Putamen (tissue), 1 donor: ENCODE results near the gene ZFHX3.

Experiments used
- DNase-seq: peaks from one replicate; pipeline ENCODE4 v3.0.0-alpha.2; 2016; ENCODE audit warnings: low spot score

The ZFHX3 gene

DNA sequence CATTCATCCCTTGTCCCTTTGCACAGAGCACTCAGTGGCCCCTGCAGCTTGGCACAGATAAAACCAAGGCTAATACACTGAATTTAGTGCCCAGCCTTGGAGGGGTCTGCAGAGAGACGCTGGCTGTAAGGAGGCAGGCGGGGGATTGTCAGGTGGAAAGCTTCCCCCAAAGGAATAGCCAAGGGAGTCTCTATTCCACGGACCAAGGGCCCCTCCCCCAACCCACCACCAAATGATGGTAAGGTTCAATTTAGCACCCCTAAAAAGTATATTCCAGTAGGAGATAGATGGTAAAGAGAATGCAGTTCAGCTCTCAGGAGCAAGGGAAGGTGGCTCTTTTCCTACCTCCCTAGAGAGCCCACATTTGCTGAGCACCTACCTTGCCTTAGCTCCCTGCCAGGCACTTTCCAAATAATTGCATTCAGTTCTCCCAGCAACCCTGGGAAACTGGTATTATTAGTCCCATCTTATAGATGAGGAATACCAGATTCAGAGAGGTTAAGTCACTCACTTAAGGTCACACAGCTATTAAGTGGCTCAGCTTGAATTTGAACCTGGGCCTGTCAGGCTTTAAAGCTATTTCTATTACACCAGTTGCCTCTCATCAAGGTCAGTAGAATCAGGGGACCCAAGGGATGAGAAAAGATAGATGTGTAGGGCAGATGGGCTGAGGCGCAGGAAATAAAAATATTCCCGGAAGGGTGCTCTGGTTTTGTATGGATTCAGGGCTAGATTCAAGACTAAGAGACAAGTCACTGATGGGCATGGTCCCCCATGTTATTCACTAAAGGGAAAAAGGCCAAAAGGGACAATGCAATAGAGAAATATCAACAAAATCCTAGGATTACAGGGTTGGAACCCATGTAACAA is 20.0 kb upstream of the ZFHX3 start:
- DNase-seq, result no peak

DNA sequence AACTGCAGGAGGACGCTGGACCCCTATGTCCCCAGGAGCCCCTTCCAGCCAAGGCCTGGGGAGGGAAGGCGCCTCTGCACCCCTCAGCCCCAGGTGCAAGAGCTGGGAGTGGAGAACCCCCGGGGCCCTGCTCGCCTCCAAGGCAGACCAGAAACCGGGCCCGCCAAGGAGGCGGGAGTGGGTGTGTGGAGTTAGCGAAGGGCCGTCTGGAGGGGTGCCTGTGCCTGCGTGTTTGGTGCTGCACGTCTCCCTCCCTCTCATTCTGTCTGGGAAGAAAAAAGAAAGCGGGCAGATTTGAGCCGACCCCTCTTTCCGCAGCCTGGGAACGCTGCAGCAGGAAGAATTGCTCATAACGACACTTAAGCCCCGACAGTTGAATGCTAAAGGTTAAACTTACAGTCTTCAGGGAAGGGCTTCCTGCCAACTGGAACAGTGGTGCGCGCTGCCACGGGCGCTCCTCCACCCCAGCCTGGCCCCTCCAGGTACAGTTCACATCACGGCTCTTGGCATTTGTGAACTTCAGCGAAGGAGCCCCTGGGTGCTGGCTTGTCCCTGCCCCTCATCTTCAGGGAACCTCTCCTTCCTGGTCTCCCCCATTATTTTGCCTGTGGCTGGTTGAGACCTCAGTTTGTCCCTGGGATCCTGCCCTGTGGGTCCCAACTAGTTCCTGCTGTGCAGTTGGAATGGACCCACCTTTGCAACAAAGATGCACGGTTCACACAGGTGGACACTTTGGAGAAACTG is 19.2 kb upstream of the ZFHX3 start:
- no peak for DNase-seq

DNA sequence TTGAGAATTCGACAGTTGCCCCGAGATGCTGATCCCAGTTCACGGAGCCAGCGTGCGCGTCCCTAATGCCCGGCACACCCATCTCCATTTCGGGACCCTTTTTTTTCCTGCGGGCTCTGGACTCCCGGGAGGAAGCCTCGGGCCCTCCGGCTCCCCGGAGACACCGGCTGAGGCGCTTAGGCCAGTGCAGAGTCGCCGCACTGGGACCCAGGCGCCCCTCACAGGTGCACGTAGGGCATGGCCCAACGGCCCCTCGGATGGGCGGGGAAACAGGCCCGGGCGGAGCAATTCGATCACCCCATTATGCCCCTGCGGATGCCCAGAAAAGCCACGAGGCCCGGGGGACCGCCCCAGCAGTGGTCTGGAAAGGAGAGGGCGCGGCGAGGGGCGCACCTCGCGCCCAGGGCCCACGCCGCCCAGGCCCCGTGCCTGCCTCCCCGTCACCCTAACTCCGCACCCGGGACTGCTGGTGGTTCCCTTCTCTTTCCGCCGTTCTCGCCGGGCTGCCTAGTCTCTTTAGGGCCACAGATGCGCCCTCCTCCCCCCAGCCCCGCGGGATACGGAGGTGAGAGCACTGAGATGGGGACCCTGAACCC is 18.5 kb upstream of the ZFHX3 start:
- no peak for DNase-seq

DNA sequence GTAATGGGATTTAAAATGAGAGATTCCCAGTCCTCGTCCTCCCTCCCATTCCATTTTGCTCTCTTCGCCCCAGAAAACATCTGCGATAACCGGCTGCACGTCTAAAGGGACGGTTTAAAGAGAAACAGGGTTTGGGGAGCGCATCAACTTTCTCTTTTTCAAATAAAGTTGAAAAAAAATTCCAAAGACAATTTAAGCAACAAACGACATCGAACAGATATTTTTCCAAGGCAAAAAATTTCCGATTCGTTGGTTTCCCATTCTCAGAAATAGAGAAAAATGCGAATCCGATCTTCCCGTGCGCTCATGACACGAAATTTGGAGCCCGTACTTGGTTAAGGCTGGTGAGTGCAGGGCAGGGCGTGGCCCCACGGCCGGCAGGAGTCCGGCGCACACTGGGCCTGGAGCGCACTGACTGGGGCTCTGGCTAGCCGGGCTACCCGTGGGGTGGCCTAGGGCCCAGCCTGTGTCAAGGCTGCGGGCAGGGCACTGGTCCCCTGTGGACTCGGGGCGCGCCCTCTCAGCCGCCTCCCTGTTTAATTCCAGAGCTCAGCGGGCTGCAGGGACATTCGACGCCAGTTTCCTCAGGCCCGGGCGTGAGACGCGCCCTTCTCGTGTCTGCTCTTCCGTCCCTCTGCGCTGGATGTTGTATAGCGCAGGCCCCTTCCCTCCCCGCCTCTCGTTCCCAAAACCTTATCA is 17.9 kb upstream of the ZFHX3 start:
- DNase-seq, result no peak

DNA sequence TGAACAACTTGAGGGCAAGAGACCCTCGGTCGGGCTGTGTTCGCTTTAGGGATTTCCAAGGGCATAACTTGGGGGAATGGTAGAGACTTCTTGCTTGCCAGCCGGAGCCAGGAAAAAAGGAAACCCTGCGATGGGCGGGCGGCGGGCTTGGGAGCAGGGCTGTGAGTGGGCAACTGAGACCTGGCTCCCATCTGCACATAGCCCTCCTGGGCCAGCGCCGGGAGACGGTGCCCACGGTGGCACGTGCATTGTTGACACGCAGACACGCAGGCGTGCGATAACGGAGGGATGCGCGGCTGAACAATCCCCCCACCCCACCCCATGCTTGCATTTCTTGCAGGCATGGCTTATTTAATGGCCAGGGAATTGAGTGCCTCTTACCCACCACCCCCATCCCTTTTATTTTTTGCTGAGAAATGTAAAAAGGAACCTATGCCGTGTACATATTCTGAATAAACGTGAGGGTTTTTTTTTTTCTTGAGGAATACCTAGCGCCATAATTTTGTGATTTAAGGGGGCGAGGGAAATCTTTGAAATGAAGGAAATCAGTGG is 17.1 kb upstream of the ZFHX3 start:
- no peak for DNase-seq

DNA sequence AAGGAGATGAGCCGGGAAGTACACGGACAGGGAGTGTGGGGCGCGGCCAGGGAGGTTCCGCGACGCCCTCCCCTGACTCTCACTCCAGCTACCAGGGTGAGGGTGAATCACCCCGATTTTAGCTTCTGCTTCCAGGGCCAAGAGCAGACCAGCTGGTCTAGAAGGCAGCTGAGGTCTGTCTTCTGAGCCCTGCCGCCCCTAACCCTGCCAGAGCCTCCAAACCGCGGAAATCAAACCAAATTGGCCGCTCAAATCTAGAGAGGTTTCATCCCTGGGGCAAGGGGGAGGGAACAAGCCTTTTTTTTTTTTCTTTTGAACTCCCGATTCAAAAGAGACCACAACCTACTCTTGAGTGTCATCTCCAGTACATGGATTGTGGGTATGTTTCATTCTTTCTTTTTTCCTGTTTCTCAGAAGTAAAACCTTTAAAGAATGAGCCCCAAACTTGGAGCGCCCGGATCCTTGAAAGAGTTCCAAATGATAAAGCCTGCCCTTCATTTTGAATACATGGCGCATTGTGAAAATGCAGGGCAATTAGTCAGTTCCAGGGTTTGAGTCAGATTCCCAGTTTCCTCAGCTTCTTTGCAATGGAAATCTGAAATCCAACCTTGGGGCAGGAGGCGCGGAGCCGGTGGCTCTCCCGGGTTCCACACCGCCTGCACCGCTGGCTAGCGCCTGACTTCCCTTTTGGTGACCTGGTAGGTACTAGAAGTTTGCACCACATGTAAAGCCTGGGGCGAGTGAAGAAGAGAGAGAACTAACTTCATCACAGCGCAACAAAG is 16.5 kb upstream of the ZFHX3 start:
- no peak for DNase-seq

DNA sequence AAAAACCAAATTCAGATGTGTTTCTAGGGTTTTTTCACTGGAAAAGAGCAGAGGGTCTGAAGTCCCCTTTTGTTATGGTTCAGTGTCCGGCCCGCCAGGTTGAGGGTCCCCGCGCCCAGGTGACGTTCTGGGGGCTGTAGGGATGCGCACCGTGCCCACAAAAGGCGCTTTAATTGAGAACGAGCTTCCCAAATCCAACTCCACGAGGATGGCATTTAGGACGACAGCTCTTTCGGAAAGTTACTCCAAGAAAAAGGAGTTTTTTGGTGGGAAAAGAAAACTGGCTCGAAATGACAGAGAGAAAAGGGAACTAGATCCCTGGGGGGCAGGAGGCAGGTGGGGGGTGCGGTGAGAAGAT is 15.9 kb upstream of the ZFHX3 start:
- no peak for DNase-seq

DNA sequence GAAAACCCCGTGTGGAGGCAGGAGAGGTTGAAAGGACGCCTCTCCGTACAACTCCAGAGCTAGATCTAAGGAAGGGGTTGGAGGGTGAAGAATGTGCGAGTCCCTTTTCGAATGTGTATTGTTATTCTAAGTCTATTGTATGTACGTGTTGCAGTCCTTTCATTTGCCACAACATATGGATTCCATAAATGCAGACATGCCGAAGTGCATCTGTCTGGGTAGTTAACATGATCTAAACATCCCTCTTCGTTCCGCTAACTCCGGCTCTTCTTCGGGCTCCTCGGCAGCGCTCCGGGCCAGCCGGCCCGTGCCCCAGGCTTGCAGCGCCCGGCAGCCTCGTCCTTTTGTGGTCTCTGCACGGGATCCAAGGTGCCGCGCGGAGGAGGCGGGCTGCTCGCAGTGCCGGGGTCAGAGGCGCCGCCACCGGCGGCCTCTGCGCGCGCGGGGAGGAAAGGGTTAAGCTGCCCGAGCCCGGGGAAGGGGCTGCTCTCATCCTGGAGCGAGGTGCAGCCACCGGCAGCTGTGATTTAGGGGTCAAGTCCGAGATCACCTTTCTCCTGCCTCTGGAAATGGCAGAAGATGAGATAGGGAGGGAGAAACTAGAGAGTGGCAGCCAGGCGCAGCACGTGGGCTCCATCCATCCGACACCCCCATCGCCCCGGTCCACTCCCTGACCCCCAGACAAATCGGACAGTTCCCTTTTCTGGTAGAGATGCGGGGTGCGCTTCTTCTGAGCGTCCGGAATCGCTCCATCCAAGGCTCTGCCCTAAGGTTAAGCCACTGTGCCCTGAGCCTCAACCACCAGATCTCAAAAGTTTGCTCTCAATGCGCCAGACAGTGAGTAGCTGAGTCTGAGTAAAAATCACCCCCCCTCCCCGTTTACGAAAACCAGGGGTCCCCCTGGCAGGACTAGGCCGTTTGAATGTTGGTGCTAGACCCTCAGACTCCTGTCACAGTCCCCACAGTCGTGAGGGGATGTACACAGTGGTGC is 15.1 kb upstream of the ZFHX3 start:
- DNase-seq, result no peak

DNA sequence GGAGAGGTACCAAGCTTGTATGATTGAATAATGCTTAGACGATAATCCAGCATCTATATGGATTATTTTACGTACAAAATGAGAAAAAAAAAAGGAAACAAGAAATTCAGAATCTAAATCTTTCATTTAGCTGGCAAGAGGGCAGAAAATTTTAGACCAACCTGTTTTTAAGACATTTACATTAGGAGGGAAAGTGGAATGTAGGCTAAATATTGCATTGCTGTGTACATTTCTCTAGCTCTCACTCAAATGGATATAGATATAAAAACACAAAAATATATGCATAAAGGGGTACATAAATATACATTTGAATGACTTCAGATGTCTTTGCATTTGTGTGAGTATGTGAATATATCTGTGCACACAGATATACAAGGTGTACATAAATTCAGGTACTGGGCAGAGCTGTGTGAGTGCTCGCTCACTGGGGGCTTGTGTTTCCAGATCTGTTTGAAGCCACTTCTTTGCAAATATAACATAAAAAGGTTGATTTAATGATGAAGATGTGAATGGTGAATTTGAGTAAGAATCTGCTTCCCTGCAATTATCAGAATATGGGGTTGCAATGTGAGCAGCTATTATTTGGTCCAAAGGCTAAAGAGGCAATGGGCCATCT is 14.2 kb upstream of the ZFHX3 start:
- no peak for DNase-seq

DNA sequence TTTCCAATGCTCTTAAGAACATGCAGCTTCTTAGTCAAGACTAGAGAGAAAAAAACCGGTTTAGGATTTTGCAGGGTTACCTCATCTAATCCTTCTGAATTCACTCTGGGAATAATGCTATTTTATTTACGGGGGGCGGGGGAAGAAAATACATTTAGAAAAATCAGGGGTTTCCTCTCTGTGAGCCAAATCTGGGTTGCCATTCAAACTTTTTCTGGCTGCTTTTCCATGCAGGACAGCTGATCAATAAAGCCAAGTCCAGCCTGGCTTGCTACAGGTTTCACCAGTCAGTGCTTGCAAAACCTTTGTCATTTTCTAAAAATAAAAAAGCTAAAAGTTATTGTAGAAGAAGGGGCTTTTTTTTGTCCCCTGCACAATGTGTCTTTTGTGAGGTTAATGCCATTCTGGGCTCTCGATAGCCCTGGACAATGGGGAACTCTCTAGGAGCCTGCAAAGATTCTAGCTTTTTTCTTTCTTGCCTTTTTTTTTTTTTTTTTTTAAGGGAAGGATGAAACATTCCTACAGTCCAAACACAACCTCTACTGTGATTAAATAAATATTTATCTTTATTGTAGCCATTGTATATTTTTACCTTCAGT is 13.1 kb upstream of the ZFHX3 start:
- DNase-seq, result no peak

DNA sequence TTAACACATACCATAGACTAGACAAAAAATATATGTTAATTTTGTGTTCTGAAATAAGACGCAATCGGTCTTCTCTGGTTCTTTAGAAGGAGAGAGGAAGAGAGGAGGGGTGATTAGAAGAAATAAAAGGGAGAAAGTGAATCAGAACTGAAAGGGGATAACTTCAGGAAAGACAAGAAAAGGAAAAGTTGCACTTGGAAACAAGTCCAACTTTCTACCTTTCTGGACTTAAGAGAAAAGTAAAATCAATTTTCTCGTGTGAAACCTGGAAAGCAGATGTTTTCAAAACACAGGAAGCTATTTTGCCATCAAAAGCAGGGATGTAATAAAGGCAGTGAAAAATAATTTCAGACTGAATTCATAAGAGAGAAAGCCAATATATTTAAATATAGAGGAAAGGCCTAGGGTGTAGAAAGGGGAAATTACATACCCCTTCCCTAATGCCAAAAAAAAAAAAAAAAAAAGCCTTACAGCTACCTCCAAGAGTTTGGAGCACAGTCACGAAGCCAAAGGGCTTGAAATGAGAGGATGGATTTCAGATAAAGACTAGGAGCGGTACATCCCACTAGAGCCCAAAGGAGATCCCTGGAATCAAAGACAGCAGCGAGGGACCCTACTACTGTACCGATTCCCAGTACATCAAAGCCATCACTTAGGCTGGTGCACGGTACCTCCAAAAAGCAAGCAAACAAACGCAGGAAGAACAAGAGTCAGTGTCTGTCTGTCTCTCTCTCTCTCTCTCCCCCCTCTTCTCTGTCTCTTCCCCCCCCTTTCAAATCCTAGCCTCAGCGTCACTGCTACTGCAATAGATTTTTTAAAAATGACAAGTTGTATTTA is 12.1 kb upstream of the ZFHX3 start:
- no peak for DNase-seq

DNA sequence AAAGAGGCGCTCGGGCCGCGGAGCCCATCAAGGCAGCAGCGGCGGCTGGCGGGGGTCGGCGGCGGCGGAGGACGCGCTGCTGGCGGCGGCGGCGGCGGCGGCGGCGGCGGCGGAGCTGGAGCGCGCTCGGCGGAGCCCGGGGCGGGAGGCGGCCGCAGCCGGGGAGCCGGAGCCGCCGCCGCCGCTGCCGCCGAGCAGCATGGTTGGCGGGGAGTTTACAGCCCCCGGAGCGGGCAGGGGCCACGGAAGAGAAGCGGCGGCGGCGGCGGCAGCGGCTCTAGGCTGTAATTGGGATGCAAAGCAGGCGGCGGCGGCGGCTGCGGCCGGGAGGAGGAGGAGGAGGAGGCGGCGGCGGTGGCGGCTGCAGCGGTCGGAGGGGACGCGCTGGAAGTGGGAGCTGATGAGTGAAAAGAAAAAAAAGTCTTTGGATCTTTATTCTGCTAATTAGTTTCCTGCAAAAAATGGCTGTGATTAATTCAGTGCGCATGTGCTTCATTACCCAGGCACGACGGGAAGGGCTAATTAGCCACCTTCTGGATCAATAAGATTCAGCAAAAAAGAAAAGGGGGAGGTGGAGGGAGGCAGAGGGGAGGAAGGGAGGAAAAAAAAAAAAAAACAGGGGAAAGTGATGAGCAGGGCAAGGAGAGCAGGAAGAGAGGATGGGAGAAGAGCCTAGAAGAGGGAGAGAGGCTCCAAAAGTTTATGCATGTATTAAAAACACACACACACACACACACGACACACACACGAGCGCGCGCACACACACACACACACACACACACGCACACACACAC is 10.9 kb upstream of the ZFHX3 start:
- DNase-seq, result no peak

DNA sequence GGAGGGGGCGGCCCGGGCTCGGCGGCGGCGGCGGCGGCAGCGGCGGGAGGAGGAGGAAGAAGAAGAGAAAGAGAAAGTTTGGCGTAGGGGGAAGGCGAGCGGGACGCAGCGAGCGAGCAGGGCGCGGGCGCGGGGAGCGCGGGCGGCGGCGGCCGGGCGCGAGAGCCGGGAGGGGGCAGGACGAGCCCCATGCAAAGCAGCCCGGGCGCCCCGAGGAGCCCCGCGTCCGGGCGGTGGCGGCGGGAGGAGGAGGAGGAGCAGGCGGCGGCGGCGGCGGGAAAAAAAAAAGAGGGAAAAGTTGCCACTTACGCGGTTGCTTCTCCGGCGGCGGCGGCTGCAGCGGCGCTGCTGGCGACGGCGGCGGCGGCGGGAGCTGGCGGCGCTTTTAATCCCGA is 10.3 kb upstream of the ZFHX3 start:
- no peak for DNase-seq

DNA sequence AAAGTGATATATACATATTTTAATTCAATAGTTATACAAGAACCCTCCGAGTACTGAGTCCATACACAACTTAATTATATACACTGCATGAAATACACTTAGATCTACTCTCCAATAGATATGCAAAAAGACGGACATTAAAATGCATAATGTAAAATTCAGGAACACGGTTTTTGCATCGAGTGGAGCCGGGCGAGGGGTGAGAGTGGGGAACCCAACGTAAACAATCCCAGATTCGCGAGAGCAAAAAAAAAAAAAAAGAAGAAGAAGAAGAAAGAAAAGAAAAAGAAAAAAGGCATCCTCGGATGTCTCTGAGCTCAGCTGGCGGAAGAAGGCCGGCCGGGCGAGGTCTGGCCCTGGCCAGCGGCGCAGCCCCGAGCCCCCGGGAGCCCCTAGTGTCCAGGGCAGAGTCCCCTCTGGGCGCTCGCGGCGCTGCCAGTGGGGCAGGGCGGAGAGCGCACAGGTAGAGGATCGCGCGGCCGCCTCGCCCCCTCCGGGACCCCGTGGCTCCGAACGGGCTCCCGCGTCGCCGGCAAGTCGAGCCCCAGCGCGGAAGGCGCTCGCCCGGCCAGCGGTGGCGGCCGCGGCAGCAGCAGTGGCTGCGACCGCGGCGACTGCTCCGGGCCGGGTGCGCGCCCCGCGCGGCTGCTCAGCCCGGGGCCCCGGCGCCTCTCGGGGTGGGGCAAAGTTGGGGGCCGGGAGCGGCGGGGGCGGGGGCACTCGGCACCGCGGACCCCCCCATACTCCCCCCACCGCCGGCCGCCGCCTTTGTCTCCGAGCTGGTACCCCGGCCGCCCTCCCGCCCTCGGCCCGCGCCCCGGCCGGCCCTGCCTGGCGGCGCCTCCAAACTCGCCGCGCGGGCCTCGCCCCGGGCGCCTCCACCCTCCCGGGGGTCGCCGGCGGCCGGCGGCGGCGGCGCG is 9.6 kb upstream of the ZFHX3 start:
- DNase-seq, result no peak

DNA sequence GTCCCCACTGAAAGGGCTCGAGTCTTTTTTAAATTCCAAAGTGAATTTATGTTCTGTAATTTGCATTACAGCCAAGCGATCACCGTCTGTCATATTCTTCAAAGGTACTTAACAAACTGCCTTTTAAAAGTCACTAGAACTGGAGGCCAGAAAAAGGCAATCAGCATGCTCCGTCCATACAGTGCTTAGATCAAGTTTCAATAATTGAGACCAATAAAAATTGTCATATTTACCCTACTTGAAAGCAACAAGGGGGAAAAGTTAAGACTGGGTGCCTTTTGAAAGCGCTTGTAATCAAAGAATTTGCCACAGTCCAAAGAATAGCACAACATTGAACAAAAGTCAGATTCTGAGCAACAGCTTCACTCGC is 9.0 kb upstream of the ZFHX3 start:
- DNase-seq, result no peak

DNA sequence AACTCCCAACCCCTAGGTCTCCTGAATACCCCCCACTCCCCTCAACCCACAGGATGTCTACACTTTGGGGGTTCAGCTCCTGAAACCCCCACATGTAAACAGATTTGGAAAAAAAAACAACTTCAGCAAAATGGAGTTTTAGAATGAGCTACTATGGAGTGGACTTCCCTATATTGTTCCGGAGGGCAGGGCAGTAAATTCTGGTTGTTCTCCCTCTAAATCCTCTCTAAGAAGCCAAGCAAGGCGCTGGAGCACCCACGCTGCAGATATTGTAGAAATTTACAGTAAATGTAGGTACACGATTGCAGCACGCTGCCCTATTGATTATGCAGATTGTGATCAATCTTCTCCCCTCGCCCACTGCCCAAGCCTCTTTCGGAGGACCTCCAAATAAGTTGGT is 8.5 kb upstream of the ZFHX3 start:
- DNase-seq, result no peak
